D721Med (cell line): Measurements from ENCODE around the gene MYOZ3.

ENCODE experiments used
- DNase-seq: peaks from one replicate; pipeline ENCODE4 v3.0.0; 2011; ENCODE audit warnings: low spot score; ENCODE audit not compliant: insufficient read length
- FAIRE-seq: peaks from 2 replicates; lab custom pipeline; 2011; peaks lifted over from hg19 to GRCh38; lab: Jason Lieb, UNC
- CTCF ChIP-seq: IDR thresholded peaks from 2 replicates; pipeline ENCODE4 v1.5.1; 2012; ENCODE audit warnings: mild to moderate bottlenecking, control low read depth; ENCODE audit not compliant: insufficient read depth; ENCODE audit errors: missing control alignments

The MYOZ3 gene

GRCh38 chr5:150632305-150633160 lies 28.5 kb upstream of the MYOZ3 start:
- FAIRE-seq = no peak
- no peak for DNase-seq
- TF ChIP-seq CTCF = no peak

GRCh38 chr5:150633429-150633828 lies 27.6 kb upstream of the MYOZ3 start:
- TF ChIP-seq CTCF = no peak
- FAIRE-seq (no peak), DNase-seq (no peak)

GRCh38 chr5:150636391-150637244 lies 24.4 kb upstream of the MYOZ3 start:
- no peak for TF ChIP-seq CTCF
- FAIRE-seq (no peak), DNase-seq (no peak)

- FAIRE-seq = no peak
- no peak for DNase-seq
- no peak for TF ChIP-seq CTCF
These were observed 23.6 kb upstream of the MYOZ3 start for GRCh38 chr5:150637245-150638052.

GRCh38 chr5:150638053-150638444 lies 23.0 kb upstream of the MYOZ3 start:
- no peak for FAIRE-seq
- no peak for TF ChIP-seq CTCF

GRCh38 chr5:150638488-150639376 lies 22.3 kb upstream of the MYOZ3 start:
- TF ChIP-seq CTCF = no peak

More at GRCh38 chr5:150638053-150638444, 23.0 kb upstream of the MYOZ3 start:
- DNase-seq = no peak

More at GRCh38 chr5:150638488-150639376, 22.3 kb upstream of the MYOZ3 start:
- DNase-seq = no peak
- FAIRE-seq = no peak
